Activated naive CD8-positive, alpha-beta T cell treated with anti-CD3 and anti-CD28 coated beads, Interleukin-2, amount 50 U/mL, for 16 hours (primary cell): ENCODE measurements around the gene AIDA.
"Not testable (repeated sequence)": the region's sequence is repeated elsewhere in the genome, so short reads cannot be mapped to it uniquely, and the experiment has no call there.

Source experiments
- DNase-seq: peaks from one replicate; pipeline ENCODE4 v3.0.0-alpha.2; 2020; ENCODE audit warnings: low read depth, low spot score

Gene AIDA, protein sequence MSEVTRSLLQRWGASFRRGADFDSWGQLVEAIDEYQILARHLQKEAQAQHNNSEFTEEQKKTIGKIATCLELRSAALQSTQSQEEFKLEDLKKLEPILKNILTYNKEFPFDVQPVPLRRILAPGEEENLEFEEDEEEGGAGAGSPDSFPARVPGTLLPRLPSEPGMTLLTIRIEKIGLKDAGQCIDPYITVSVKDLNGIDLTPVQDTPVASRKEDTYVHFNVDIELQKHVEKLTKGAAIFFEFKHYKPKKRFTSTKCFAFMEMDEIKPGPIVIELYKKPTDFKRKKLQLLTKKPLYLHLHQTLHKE

DNA sequence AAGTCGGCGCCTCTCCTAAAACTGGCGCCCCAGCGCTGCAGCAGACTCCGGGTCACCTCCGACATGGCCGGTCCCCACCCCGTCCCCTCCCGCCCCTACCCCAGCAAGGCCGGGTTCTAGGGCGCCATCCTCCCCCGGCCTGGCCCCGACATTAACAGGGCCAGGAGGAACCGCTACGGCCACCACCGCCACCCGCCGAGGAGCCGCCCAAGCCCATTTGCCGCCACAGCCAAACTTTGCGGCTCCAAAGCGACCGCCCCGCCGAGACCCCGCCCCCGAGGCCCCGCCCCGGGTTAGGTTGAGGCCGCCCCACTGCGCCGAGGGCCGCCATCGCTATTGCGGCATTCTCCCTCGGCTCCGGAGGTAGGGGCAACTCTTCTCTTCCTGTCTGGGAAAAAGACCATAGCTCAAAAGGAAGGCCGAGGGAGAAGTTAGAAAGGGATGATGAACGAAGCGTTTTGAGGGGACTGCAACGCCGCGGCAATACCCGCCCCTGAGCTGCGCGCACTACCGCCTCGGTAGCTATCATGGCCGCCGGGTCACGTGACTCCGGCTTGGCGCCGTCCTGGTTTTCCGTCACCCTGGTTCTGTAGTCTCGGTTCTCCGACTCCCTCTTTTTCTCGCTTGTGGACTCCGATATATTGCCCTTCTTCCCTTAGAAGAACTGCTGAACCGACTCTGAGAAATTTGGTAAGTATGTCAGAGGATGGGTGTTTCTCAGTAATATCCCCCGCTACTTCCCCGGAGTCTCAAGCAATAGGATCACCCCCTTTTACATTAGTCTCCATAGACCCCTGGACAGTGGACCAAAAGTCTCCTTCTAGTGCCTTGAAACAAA is at the start of gene AIDA, which contains the start of gene BROX:
TSS of gene AIDA (minus strand) at position 239 of the 838 bp plus-strand sequence. CDS start at position 65, 174 bp downstream.
TSS of gene BROX (plus strand) at position 312 of the 838 bp plus-strand sequence. CDS start 3,136 bp downstream, outside the sequence.
- DNase-seq: peak; percentile 95

DNA sequence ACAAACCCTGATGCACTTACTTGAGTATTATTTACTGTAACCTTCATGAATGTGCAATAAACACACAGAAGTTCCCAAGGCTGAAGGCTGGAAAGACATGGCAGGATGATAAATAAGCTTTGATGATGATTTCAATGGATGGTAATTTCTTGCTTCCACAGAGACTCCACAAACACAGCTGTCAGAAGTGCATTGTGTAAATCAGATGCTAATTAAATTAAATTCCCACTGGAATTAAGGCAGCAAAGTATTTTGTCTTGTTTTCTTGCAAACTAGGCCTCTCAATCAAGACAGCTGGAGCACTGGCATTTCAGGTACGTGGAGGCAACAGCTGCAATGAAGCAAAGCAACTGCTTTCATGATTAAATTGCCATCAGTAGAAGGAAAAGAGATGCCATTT is 48.8 kb upstream of the AIDA start:
- DNase-seq: no peak

DNA sequence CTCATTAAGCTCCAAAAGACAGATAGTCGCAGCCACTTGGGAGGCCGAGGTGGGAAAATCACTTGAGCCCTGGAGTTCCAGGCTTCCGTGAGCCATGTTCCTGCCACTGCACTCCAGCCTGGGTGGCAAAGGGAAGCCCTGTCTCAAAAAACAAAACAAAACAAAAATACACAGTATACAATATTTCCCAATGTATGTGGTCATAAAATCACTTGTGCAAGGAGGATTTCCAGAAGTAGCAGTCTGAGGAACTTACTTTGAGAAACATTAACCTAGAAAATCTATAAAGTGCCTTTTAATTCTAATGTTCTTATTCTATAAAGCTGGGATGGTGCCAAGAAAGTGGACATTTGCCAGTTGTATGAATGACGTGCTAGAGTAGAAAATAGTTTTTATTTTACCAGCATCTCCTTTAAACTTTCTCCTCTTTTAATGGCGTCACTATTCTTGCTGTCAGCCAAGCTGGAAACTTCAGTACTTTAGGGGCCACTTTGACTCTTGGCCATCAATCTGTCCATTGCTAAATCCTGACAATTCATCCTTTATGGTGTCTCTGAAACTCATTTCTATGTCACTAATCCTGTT is 47.3 kb upstream of the AIDA start:
- DNase-seq: no peak

DNA sequence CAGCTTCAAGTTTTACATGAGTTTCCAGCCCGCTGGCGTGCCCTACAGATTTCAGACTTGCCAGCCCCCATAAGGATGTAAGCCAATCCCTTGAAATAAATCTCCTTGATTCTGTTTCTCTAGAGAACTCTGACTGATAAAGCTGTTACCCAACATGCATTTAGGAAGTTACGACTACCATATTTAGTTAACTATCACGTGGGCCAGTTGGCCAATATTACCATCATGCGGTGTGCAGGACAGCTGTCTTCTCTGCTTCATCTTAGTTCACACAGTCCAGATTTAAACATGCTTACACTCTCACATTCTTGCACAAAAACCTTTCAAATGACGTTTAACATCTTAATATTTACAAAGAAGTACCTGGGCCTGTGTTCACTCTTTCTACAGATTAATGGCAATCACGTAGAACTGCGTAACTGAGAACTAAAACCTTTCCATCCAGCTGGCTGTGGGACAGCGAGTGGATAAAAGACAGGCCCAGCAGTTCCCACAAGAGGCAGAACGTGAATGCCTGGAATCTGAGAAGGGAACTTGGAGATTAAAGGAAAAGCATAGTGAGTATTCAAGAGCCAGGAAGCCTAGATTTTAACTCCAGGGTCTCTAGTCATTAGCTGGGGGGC is 45.5 kb upstream of the AIDA start:
- DNase-seq: no peak

DNA sequence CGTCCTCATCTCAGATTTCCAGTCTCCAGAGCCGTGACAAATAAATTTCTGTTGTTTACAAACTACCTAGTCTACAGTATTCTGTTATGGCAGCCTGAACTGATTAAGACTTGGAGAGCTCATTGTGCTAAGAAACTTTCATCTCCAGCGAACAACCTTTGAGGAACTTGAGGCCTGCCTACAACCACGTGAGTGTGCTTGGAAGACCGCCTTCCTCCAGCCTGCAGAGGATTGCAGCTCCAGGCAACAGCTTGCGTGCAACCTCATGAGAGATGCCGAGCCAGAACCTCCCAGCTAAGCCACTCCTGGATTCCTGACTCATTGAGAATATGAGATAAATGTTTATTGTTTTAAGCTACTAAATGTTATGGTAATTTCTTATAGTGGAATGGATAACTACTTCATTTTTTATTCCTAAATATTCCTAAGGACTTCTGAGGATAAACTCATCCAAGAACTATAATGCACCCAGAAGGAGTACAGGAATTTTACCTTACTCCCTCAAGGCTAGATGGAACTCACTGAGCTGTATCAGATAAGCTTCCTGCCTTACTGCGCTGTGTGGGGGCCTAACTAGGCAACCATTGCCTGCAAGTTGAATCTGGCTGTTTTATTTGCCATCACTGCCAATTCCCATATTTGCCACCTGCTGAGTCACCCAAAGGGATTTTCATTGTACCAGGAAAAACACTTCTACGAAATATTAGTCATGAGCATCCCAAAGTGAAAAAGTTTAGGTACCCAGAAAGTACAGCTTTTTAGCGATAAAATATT is 42.3 kb upstream of the AIDA start:
- DNase-seq: no peak

DNA sequence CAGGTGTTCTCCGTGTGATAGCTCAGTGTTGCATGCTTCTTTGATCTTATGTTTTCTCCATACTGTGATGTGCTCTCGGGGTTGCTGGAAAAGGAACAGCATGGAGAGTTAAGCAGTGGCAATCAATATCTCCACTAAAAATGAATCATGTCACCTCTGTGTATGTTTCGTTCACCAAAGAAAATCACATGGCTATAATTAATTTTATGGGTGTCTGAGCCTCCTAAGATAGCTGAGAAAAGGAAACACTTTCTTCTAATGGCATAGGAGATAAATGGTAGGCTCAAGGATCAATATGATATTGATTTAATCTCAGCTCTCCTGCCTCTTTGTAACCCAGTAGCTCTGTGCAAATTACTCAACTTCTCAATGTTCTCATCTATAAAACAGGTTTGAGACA is 39.0 kb upstream of the AIDA start:
- no peak for DNase-seq

DNA sequence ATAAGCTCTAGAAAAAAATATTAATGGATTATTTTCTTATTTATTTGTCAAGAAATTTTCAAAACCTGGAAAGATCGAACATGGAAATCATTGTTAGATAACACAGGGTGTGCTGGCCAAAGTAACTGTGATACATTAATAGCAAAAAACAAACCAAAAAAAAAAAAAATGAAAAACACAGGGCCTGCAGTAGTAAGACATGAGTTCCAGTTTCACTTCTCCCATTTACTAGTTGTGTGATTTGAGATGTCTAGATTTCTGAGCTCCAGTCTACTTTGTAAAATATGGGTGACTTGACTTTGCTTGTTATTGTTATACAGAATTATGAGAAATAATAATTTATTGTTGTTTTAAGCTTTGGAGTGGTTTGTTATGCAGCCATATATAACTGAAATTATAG is 38.4 kb upstream of the AIDA start:
- no peak for DNase-seq

DNA sequence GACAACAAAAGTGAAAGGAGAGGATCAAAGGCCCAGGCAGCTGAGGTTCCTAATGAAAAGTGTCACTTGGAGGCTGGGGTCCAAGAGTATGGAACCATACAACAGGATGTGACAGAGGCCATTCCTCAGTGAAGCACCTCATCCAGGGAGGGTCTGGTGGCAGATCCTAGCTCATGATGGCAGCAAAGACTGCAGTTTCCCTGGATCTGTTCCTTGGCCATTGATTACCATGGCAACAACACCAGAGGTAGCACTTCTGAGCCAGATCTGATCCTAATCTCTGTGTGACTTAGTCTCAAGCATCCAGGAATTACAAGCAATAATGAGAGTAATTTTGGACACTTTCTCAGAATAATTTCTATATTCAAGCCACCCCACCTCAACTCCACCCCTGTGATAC is 37.6 kb upstream of the AIDA start:
- DNase-seq: no peak

DNA sequence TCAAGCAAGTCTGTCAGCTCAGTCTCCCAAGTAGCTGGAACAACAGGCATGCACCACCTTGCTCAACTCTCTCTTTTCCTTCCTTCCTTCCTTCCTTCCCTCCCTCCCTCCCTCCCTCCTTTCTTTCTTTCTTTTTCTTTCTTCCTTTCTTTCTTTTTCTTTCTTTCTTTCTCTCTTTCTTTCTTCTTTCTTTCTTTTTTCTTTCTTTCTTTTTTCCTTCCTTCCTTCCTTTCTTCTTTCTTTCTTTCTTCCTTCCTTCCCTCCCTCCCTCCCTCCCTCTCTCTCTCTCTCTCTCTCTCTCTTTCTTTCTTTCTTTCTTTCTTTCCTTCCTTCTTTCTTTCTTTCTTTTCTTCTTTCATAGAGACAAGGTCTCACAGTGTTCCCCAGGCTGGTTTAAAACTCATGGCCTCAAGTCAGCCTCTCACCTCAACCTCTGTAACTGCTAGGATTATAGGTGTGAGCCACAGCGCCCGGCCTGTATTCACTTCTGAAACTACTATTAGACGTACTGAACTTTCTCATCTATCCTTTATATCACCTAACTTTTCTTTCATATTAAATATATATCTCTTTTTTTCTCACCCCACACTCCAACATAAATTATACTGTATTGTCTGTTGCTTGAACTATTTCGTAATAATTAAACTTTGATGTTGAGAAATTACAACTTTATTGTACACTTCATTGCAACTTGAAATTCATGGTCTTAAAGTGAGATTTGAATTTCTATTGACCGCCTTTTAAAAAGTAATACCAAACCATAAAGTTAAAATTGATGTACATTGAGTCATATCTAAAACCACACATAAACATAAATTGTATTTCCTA is 29.6 kb upstream of the AIDA start:
- DNase-seq: not testable (repeated sequence)

DNA sequence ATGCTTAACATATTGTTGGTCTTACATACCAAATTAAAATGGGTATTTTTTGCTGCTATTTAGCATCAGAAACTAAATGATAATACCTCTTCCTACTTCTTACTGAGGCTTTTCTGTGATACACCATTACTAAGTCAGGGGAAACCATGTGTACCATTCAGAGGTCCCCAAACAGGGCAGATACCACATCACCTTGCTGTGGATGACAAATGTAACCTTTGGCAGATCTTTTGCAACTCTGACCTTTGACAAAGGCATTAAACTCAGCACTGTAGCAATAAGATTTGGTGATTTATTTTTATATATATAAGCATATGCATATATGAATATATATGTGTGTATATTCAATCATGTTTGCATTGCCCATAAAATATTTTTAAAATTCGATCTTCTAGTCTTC is 27.6 kb upstream of the AIDA start:
- DNase-seq: no peak

DNA sequence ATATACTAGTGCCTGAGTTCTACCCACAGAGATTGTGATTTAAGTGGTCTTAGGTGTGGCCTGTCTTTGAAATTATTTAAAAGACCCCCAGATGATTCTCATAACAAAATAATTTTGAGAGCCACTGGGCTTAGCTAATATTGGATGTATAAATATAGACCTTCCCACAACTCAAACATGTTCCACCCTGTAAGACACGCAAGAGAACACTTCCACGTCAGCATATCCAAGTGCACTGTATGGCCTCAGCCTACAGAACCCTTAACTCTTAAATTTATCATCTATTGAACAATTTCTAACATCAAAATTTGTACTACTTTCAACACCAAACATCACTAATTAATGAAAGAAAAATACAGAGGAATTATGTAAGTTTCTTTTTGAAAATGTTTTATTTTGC is 27.2 kb upstream of the AIDA start:
- no peak for DNase-seq

DNA sequence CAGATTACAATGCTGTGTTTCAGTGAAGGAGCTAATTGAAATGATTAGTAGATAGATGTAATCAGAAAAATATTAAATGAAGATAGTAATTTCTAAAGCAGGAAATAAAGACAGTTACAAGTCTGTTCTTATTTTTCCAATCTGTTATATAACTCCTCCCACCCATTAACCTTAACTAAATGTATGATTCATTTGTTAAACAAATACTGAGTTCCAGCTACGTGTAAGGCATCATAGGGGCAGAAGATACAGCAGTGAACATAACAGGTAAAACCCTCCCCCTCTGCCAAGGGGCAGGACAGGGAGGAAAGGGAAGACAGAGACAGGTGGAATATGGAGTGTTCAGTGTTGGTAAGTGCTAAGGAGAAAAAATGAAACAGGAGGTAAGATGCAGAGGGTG is 24.7 kb upstream of the AIDA start, which contains the start of gene FAM177B:
TSS of gene FAM177B (plus strand) at position 231 of the 400 bp plus-strand sequence. CDS start 9,344 bp downstream, outside the sequence.
- DNase-seq: no peak

DNA sequence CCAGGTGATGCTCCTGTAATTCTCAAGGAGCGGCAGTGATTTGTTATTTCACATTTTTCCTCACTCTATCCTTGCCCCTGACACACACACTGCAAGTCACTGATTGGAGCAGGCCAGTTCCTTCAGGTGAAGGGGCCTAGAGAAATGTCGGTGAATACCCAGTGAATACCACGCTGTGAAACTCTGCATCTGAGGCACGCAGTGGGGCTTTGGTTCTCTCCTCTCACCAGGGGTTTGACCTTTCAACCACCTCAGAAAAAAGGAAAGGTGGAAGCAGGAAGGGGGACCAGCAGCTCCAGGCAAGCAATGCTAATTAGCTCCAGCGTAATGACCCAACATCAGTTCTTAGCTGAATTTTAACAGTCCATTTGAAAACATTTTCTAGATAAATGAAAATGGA is 24.2 kb upstream of the AIDA start:
- no peak for DNase-seq

DNA sequence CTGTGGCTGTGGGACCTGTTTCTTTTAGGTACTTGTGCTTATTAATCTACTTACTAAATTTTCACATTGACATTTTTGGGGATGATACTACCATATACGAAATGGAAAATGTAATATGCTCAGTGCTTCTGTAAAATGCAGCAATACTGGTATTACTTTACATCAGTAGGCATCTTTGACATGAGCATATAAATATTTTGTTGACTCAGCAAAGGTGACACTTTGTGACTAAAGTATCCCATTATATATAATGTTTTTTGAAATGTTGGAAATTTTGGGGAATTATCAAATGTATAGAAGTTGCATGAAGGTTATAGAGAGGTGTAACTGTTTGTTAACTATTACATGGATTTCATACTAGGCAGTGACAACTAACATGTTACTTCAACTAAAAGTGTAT is 22.4 kb upstream of the AIDA start:
- no peak for DNase-seq

DNA sequence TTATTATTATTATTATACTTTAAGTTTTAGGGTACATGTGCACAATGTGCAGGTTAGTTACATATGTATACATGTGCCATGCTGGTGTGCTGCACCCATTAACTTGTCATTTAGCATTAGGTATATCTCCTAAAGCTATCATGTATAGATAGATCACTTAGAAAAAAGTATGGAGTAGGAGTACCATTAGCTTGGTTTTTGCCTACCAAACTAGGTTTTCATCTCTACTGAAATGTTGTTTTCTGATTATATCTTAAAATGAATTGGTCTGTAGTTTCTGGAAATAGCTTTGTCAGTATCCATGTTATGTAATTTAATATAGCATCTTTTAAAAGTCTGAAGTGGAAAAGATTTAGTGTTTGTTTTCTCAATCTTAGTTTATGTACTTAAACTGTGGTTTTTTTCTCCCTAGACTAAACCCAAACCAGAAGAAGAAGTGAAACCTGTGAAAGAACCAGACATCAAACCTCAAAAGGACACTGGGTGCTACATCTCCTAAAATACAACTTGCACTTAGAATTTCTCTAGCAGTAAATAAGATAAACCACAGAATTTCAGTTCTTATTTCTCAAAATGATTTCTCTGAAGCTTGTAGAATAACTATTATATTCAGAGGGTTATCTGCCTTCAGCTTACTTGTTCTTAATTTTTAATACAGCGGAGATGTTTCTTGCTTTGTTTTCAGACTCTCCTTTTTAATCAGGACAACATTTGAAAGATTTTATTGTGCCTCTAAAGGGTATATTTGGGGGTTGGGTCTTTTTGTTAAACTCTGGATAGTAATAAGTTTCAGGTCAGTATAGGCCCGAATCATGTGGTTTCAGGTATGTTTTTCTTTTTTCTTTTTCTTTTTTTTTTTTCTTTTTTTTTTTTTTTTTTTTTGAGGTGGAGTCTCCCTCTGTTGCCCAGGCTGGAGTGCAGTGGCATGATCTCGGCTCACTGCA is 20.2 kb upstream of the AIDA start:
- DNase-seq: no peak

DNA sequence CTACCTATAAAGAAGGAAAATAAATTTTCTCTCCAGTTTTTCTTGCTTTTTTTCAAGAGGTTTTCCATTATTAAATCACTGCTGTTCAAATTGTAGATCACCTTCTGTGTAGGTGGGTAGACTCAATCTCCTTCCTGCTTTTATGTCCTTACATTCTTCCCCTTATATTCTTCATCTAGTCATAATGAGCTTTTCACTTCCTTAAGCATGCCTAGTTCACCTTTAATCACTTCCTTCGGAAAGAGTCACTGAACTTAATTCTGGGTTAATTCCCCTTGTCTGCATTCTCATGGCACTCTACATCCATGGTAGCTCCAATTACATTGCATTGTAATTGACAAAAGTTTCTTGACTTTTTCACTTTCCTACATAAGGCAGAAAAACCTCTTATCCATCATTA is 18.6 kb upstream of the AIDA start:
- DNase-seq: no peak

DNA sequence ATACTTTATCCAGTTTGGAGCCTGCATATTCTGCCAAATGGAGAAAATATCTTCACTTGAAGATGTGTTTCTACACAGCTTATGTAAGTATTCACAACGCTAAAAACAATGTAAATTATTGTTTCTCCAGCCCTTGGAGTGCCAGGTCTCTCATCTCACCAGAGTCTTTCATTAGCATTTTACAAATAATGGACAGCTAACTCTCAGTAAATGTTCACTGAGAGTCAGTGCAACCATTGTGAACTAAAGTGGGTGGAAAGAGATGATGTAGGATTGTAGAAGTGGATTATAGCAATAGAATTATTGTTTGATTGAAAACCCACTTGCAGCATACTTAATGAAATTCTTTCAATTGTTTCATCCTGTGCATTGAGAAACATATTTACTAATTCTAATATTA is 16.5 kb upstream of the AIDA start:
- DNase-seq: no peak

DNA sequence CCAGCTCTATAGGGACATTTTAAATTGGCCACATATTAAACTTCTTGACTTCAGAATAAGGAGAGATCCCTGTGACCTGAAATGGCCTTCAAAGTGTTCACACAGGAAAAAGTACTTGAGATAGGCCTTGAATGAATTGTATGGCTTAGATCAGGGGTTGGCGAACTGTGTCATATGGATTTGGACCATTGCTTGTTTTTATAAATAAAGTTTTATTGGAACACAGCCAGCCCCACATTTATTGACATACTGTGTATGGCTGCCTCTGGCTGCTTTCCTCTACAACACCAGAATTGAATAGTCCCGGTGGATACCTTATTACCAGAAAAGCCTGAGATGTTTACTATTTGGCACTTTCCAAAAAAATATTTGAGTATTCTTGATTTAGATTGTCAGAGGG is 4.1 kb upstream of the AIDA start:
- no peak for DNase-seq
